ENCODE data around the gene CSPG4. TPM values are rescaled to one million over a fixed set of nuclear protein-coding genes. Genes with fewer than 3 reads are reported as not detected.

The CSPG4 gene
- total and polyA plus RNA-seq, 12 donors, result 7.4 to 19.8 (median 12.1) TPM

GRCh38 chr15:75656813-75657212 is 55.8 kb downstream of the CSPG4 start:
- no peaks in the 10 kb centered on the region for H3K27me3 ChIP-seq
- TF ChIP-seq, protein P1, sequence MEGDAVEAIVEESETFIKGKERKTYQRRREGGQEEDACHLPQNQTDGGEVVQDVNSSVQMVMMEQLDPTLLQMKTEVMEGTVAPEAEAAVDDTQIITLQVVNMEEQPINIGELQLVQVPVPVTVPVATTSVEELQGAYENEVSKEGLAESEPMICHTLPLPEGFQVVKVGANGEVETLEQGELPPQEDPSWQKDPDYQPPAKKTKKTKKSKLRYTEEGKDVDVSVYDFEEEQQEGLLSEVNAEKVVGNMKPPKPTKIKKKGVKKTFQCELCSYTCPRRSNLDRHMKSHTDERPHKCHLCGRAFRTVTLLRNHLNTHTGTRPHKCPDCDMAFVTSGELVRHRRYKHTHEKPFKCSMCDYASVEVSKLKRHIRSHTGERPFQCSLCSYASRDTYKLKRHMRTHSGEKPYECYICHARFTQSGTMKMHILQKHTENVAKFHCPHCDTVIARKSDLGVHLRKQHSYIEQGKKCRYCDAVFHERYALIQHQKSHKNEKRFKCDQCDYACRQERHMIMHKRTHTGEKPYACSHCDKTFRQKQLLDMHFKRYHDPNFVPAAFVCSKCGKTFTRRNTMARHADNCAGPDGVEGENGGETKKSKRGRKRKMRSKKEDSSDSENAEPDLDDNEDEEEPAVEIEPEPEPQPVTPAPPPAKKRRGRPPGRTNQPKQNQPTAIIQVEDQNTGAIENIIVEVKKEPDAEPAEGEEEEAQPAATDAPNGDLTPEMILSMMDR (IDR thresholded peaks at IDR 0.05), result no peak
- no peak overlapping the region for H3K4me3 ChIP-seq
- intact Hi-C loops (cut with DNase I), result no loop called here
- ATAC-seq (no peak), DNase-seq (no peak)
- 93 to 94% methylated on average over 22 of the region's 22 CpGs for WGBS, 2 donors
- no peaks in the 10 kb centered on the region for H3K9me3 ChIP-seq
- H3K36me3 ChIP-seq, result peaks cover 0 to 74% (median 20%) of the 10 kb centered on the region in 9 donors
- peaks cover 28 to 78% (median 50%) of the 10 kb centered on the region in 9 donors for H3K4me1 ChIP-seq
- no peak overlapping the region for H3K27ac ChIP-seq

DNA sequence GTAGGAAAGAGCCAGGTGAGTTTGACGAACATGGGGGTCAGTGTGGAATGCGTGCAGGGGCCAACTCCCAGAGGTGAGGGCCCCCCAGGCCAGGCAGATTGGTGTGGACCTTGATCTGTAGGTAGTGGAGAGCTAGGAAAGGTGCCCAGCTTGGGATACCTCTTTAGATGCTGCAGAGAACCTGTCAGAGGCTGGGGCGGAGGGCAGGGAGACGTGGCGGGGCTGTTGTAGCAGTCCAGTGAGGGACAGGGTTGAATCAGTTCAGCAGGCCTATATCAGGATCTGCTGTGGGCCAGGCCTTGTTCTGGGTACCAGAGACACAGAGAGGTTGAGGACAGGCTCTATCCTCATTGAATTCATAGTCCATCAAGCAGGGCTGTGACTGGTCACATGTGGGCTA is 56.3 kb downstream of the CSPG4 start:
- Histone ChIP-seq H3K36me3 (peaks cover 0 to 74% (median 20%) of the 10 kb centered on the region in 9 donors), H3K27ac (no peak overlapping the region), H3K9me3 (no peaks in the 10 kb centered on the region), H3K4me1 (peaks cover 31 to 78% (median 51%) of the 10 kb centered on the region in 9 donors), H3K27me3 (no peaks in the 10 kb centered on the region), H3K4me3 (no peak overlapping the region)
- TF ChIP-seq, protein P1 (IDR thresholded peaks at IDR 0.05), result no peak
- DNase-seq (no peak), ATAC-seq (no peak)
- intact Hi-C loops (cut with DNase I), result no loop called here
- 95 to 97% methylated on average over 5 of the region's 5 CpGs for WGBS, 2 donors

DNA sequence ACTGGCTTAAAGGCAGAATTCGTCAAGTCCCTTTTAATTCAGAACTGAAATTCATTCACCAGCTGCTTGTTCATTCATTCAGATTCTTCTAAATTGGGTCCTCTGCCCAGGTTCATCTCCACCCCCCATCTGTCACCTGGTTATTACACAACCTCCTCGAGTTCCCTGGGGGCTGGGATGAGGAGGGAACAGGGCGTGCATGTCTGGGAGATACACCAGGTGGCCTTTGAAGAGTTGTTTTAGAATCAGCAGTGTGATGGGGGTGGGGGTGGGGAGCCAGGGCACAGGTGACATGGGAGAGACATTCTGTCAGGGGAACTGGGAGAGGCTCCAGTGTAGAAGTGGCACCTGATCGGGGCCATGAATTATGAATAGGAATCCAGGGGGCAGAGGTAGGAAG is 56.7 kb downstream of the CSPG4 start:
- H3K36me3 ChIP-seq, result peaks cover 0 to 75% (median 20%) of the 10 kb centered on the region in 9 donors
- H3K4me1 ChIP-seq, result peaks cover 34 to 78% (median 51%) of the 10 kb centered on the region in 9 donors
- no peaks in the 10 kb centered on the region for H3K9me3 ChIP-seq
- no peaks in the 10 kb centered on the region for H3K27me3 ChIP-seq
- no peak overlapping the region for H3K4me3 ChIP-seq
- no peak overlapping the region for H3K27ac ChIP-seq
- DNase-seq, result no peak
- no peak for ATAC-seq
- WGBS, 2 donors, result 82 to 85% methylated on average over 4 of the region's 4 CpGs
- TF ChIP-seq, protein P1 (IDR thresholded peaks at IDR 0.05), result no peak
- intact Hi-C loops (cut with DNase I), result no loop called here

GRCh38 chr15:75654201-75654907 is 58.3 kb downstream of the CSPG4 start:
- no peaks in the 10 kb centered on the region for H3K9me3 ChIP-seq
- H3K27me3 ChIP-seq, result no peaks in the 10 kb centered on the region
- DNase-seq, result no peak
- peaks cover 0 to 84% (median 20%) of the 10 kb centered on the region in 9 donors for H3K36me3 ChIP-seq
- TF ChIP-seq, protein P1 (IDR thresholded peaks at IDR 0.05), result no peak
- ATAC-seq, result no peak
- WGBS, 2 donors, result 69 to 70% methylated on average over 4 of the region's 4 CpGs
- intact Hi-C loops (cut with DNase I), result no loop called here
- peaks cover 38 to 78% (median 53%) of the 10 kb centered on the region in 9 donors for H3K4me1 ChIP-seq
- no peak overlapping the region for H3K4me3 ChIP-seq
- H3K27ac ChIP-seq, result peak overlapping the region in 2 of 10 donors; percentile 12 to 98

Data from heart right ventricle (tissue), 16 donors.